MM.1S (cell line): ENCODE data around the gene TSPEAR.

Source experiments
- EZH2 ChIP-seq: fragments of 300-600 bp; sonication (generic); optimal IDR thresholded peaks from 2 replicates; pipeline ENCODE3; 2017; ENCODE audit warnings: low read depth, mild to moderate bottlenecking, antibody characterized with exemption, low read length, mixed read lengths
- TF ChIP-seq, protein P1 (sequence below): fragments of 300-600 bp; sonication (generic); IDR thresholded peaks from 2 replicates; pipeline ENCODE4 v1.5.1; 2016; ENCODE audit warnings: antibody characterized with exemption, low read length, mixed read lengths

DNA sequence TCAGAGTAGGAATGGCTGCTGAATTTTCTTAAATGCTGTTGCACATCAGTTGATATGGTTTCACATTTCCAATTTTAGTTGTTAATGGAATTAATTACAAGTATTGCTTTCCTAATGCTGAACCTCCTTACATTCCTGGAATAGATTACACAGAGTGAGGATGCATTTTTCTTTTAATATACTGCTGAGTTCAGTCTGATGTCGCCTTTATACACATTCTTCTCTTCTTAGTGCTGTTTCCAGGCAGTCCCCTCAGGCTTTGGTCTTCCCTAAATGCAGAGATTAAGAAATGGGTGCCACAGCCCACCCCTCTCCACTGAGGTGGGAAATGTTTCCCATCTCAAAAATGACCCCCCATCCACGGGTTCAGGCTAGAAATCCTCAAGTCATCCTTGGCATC is 6.7 kb upstream of the TSPEAR start:
- TF ChIP-seq, protein P1, sequence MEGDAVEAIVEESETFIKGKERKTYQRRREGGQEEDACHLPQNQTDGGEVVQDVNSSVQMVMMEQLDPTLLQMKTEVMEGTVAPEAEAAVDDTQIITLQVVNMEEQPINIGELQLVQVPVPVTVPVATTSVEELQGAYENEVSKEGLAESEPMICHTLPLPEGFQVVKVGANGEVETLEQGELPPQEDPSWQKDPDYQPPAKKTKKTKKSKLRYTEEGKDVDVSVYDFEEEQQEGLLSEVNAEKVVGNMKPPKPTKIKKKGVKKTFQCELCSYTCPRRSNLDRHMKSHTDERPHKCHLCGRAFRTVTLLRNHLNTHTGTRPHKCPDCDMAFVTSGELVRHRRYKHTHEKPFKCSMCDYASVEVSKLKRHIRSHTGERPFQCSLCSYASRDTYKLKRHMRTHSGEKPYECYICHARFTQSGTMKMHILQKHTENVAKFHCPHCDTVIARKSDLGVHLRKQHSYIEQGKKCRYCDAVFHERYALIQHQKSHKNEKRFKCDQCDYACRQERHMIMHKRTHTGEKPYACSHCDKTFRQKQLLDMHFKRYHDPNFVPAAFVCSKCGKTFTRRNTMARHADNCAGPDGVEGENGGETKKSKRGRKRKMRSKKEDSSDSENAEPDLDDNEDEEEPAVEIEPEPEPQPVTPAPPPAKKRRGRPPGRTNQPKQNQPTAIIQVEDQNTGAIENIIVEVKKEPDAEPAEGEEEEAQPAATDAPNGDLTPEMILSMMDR = no peak
- no peak for TF ChIP-seq EZH2
